ENCODE data around the gene VWA3A.

DNA sequence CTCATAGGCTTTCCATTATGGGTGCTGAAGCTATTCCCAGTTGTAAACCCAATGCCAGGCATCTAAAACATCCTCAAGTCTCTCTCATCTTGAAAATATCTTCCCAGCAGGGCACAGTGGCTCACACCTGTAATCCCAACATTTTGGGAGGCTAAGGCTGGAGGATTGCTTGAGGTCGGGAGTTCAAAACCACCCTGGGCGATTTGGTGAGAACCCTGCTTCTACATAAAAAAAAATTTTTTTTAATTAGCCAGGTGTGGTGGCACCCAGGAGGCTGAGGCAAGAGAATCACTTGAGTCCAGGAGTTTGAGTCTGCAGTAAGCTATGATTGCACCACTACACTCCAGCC lies 100.7 kb downstream of the VWA3A start:
- no peak for TF ChIP-seq CTCF (IDR thresholded peaks at IDR 0.05; ENCODE audit: extremely low read depth in 1 of 2, insufficient read depth in 1 of 2, low read depth in 1 of 2, low read length in 2 of 2)
- TF ChIP-seq POLR2A (IDR thresholded peaks at IDR 0.05; ENCODE audit: low read depth, low read length), result no peak
- TF ChIP-seq POLR2AphosphoS5 (IDR thresholded peaks at IDR 0.05; ENCODE audit: insufficient read depth, low read depth, low read length), result no peak
- TF ChIP-seq, protein P1, sequence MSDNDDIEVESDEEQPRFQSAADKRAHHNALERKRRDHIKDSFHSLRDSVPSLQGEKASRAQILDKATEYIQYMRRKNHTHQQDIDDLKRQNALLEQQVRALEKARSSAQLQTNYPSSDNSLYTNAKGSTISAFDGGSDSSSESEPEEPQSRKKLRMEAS (IDR thresholded peaks at IDR 0.05; ENCODE audit: insufficient read depth, insufficient read length), result no peak
- no peak for TF ChIP-seq FOS (IDR thresholded peaks at IDR 0.05; ENCODE audit: borderline replicate concordance, insufficient read depth, low read length)
- no peak for TF ChIP-seq EZH2 (IDR thresholded peaks at IDR 0.05; ENCODE audit: borderline replicate concordance, low read depth, low read length, severe bottlenecking)
- TF ChIP-seq JUN (IDR thresholded peaks at IDR 0.05; ENCODE audit: borderline replicate concordance, insufficient read depth, insufficient read length, low read depth), result no peak
- TF ChIP-seq GATA2 (IDR thresholded peaks at IDR 0.05; ENCODE audit: insufficient read depth, insufficient read length, low read depth, low read length), result no peak

Data from endothelial cell of umbilical vein (primary cell).